ENCODE measurements around the gene TGFBR3. TPM values are rescaled to one million over a fixed set of nuclear protein-coding genes. Genes with fewer than 3 reads are reported as not detected.

Gene TGFBR3
- polyA plus RNA-seq, 1 donor (not counting 4 experiments of a cell fraction or from before 2014, with no cell fraction given): 1.2 TPM

- Histone ChIP-seq H2AFZ (ENCODE audit: control insufficient read depth, low read length) (no peak overlapping the region), H3K27ac (ENCODE audit: control insufficient read depth, insufficient read depth, low read length) (no peak overlapping the region), H3K9me1 (ENCODE audit: control insufficient read depth, extremely low read depth, insufficient read depth, low read length) (no peaks in the 10 kb centered on the region), H3K4me3 (ENCODE audit: control insufficient read depth in 2 of 3, extremely low read depth in 1 of 3, insufficient read depth in 2 of 3, low read depth in 1 of 3, low read length in 3 of 3) (no peak overlapping the region), H3K36me3 (ENCODE audit: control insufficient read depth in 2 of 2, extremely low read depth in 1 of 2, insufficient read depth in 2 of 2, low read length in 2 of 2) (no peaks in the 10 kb centered on the region), H4K20me1 (ENCODE audit: control insufficient read depth, extremely low read depth, insufficient read depth, low read length) (no peaks in the 10 kb centered on the region), H3K9ac (ENCODE audit: control insufficient read depth, extremely low read depth, insufficient read depth, low read length) (no peak overlapping the region), H3K79me2 (ENCODE audit: control insufficient read depth, insufficient read depth, low read length) (no peaks in the 10 kb centered on the region), H3K4me1 (ENCODE audit: control insufficient read depth, extremely low read depth, insufficient read depth, low read length) (no peaks in the 10 kb centered on the region), H3K27me3 (ENCODE audit: control insufficient read depth, extremely low read depth, insufficient read depth, low read length) (no peaks in the 10 kb centered on the region), H3K9me3 (ENCODE audit: control insufficient read depth, low read depth, low read length) (no peaks in the 10 kb centered on the region), H3K4me2 (ENCODE audit: control insufficient read depth, extremely low read depth, insufficient read depth, low read depth, low read length) (no peak overlapping the region)
- FAIRE-seq (no peak), DNase-seq (ENCODE audit: low read depth, low spot score) (no peak)
- TF ChIP-seq EZH2 (IDR thresholded peaks at IDR 0.05; ENCODE audit: low read length) (no peak), CTCF (optimal IDR thresholded peaks at IDR 0.05 in 1 of 3, IDR thresholded peaks at IDR 0.05 in 1 of 3, conservative IDR thresholded peaks at IDR 0.05 in 1 of 3; ENCODE audit: extremely low read depth in 1 of 3, insufficient read depth in 2 of 3, low read length in 3 of 3) (no peak)
- dilution Hi-C loops (cut with MboI; ENCODE audit: extremely low pct_ligation_motif_present, low sequenced_read_pairs): no loop called here
Measured at GRCh38 chr1:91687452-91687851, 198.5 kb downstream of the TGFBR3 start.

- Histone ChIP-seq H3K79me2 (ENCODE audit: control insufficient read depth, insufficient read depth, low read length) (no peaks in the 10 kb centered on the region), H3K27me3 (ENCODE audit: control insufficient read depth, extremely low read depth, insufficient read depth, low read length) (no peaks in the 10 kb centered on the region), H3K9ac (ENCODE audit: control insufficient read depth, extremely low read depth, insufficient read depth, low read length) (no peak overlapping the region), H3K27ac (ENCODE audit: control insufficient read depth, insufficient read depth, low read length) (no peak overlapping the region), H3K4me3 (ENCODE audit: control insufficient read depth in 2 of 3, extremely low read depth in 1 of 3, insufficient read depth in 2 of 3, low read depth in 1 of 3, low read length in 3 of 3) (no peak overlapping the region), H3K36me3 (ENCODE audit: control insufficient read depth in 2 of 2, extremely low read depth in 1 of 2, insufficient read depth in 2 of 2, low read length in 2 of 2) (no peaks in the 10 kb centered on the region), H3K9me3 (ENCODE audit: control insufficient read depth, low read depth, low read length) (no peaks in the 10 kb centered on the region), H2AFZ (ENCODE audit: control insufficient read depth, low read length) (no peak overlapping the region), H4K20me1 (ENCODE audit: control insufficient read depth, extremely low read depth, insufficient read depth, low read length) (no peaks in the 10 kb centered on the region), H3K9me1 (ENCODE audit: control insufficient read depth, extremely low read depth, insufficient read depth, low read length) (no peaks in the 10 kb centered on the region), H3K4me2 (ENCODE audit: control insufficient read depth, extremely low read depth, insufficient read depth, low read depth, low read length) (no peak overlapping the region), H3K4me1 (ENCODE audit: control insufficient read depth, extremely low read depth, insufficient read depth, low read length) (no peaks in the 10 kb centered on the region)
- no peak for TF ChIP-seq EZH2 (IDR thresholded peaks at IDR 0.05; ENCODE audit: low read length)
- TF ChIP-seq CTCF (optimal IDR thresholded peaks at IDR 0.05 in 1 of 3, IDR thresholded peaks at IDR 0.05 in 1 of 3, conservative IDR thresholded peaks at IDR 0.05 in 1 of 3; ENCODE audit: extremely low read depth in 1 of 3, insufficient read depth in 2 of 3, low read length in 3 of 3): no peak
- DNase-seq (ENCODE audit: low read depth, low spot score) (no peak), FAIRE-seq (no peak)
- dilution Hi-C loops (cut with MboI; ENCODE audit: extremely low pct_ligation_motif_present, low sequenced_read_pairs): no loop called here
Measured at GRCh38 chr1:91685994-91686393, 200.0 kb downstream of the TGFBR3 start.

Data from keratinocyte (primary cell).